GM19372 (cell line): ENCODE measurements around the gene CIDEB.

Experiments
- ATAC-seq: cut with Tn5 transposase; IDR thresholded peaks from one replicate; pipeline ENCODE4 v1.9.1; 2021; ENCODE audit warnings: mild to moderate bottlenecking, low read depth, moderate library complexity; ENCODE audit not compliant: unreplicated experiment

The CIDEB gene

GRCh38 chr14:24258548-24259265, 49.1 kb downstream of the CIDEB start:
- ATAC-seq: no peak

- ATAC-seq: no peak
These were observed 49.7 kb downstream of the CIDEB start for GRCh38 chr14:24258119-24258518.

- no peak for ATAC-seq
These were observed 50.8 kb downstream of the CIDEB start for GRCh38 chr14:24256960-24257359.

- ATAC-seq: no peak
These were observed 51.7 kb downstream of the CIDEB start for GRCh38 chr14:24255931-24256711.

GRCh38 chr14:24255438-24255837, 52.3 kb downstream of the CIDEB start:
- no peak for ATAC-seq
